ENCODE results near the gene AGAP9. TPM values are rescaled to one million over a fixed set of nuclear protein-coding genes. Genes with fewer than 3 reads are reported as not detected.
"Not testable (repeated sequence)": the region's sequence is repeated elsewhere in the genome, so short reads cannot be mapped to it uniquely, and the experiment has no call there.

The AGAP9 gene
- total RNA-seq, 1 experiment from 2014 or later, result 6.5 TPM

DNA sequence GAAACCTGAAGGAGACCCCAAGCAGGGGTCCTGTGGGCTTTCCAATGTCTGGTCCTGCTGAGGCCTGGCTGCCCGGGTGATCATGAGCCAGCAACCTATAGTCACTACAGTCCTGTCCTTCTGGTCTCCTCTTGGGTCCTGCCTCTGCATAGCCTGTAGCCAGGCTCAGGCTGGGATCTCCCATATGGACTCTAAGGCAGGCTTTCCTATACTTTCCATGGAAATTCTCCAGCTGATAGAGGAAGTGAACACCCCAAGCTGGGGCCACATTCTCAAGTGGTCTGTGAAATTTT is 66.0 kb downstream of the AGAP9 start:
- DNase-seq (ENCODE audit: low spot score), result no peak

DNA sequence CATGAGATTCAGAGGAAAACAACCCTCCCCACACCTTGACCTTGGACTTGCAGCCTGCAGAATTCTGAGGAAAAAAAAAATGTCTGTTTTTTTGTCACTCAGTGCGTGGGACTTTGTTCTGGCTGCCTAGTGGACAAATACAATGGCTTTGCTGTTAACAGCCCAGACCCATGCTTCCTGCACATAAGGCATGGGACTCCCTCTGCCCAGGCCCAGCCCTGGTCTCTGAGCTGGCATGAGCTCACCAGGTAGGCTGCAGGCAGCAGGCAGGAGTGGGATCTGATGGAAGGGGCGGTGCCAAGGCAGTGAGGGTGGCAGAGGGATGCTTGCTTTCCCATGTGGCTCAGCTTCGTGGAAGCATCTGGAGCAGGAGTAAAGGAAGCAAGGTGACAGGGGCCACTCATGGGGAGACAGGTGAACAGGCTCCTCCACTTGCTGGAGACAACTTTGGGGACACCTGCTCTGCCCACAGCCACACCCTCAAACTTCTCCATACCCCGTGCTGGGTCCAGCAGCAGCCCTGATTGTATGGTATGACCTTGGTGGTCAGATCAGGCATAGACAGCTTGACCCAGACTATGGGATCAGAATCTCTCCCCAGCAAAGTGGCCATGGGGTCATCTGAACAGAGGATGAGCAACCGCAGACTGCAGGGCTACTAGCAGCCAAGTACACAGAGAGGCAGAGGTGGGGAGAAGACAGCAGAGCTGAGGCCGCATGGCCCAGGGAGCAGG is 66.5 kb downstream of the AGAP9 start:
- no peak for DNase-seq (ENCODE audit: low spot score)

DNA sequence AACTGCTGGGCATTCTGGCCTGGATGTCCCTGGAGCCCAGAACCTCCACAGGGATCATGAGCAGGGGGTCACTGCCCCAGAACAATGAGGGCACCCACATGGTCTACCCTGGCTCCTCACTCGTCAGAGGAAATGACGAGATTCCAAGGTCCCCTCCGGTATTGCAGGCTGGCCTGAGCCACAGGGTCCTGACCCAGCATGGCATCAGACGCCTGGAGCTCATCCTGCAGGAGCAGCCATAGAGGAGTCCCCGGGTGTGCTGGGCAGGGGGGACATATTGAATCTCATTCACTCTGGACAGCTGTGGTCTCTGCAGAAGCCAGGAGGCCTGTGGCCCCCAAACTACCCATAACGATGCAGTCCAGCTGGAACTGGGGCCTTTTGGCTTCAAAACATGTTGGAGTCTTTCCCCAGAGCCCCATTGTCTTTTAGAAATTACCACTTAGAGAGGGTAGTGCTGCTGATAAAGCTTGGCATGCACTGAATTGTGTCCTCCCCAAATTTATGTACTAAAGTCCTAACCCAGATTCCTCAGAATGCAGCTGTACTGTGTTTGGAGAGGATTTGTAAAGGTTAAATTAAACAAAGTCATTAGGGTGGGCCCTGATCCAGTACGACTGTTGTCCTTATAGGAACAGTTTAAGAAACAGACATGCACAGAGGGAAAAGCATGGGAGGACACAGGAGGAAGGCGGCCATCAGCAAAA is 67.2 kb downstream of the AGAP9 start:
- DNase-seq (ENCODE audit: low spot score), result no peak

DNA sequence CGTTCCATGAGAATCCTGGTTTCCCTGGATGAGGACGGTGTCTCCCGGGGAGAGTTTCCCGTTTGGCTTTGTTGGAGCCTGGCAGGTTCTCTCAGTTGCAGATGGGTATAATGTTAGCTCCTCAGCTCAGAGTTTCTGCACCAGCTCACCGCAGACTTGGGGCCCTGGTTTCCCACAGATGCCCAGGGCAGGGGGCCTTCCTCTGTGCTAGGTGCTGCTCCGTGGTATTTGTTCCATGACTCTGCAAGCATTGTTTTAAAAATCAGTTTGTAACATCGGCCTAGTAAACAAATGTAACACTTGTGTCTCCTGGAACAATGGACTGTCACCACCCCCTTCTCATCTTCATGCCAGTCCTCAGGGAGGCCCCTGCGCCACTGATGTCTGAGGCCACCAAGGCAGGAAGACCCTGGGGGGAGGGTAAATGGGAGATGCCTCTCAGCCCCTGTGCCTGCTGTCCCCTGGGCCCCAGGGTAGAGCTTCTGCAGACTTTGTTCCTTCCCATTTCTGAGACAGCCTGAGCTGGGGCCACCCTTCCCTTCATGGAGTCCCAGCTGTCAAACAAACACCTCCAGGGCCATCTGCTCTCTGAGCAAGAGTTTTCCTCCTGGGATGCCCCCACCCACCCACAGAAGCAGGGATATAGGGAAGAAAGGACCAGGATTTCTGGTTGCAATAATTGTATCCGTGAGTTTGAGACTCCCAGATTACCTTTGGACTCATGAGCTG is 67.9 kb downstream of the AGAP9 start:
- not testable (repeated sequence) for DNase-seq (ENCODE audit: low spot score)

DNA sequence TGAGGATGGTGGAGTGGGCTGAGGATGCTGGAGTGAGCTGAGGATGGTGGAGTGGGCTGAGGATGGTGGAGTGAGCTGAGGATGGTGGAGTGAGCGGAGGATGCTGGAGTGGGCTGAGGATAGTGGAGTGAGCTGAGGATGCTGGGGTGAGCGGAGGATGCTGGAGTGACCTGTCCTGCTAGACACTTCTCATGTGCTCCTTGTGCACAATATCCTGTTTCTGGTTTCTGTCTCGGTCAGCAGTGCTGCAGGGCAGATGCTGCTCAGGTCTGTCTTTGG is 68.7 kb downstream of the AGAP9 start:
- DNase-seq (ENCODE audit: low spot score), result no peak

DNA sequence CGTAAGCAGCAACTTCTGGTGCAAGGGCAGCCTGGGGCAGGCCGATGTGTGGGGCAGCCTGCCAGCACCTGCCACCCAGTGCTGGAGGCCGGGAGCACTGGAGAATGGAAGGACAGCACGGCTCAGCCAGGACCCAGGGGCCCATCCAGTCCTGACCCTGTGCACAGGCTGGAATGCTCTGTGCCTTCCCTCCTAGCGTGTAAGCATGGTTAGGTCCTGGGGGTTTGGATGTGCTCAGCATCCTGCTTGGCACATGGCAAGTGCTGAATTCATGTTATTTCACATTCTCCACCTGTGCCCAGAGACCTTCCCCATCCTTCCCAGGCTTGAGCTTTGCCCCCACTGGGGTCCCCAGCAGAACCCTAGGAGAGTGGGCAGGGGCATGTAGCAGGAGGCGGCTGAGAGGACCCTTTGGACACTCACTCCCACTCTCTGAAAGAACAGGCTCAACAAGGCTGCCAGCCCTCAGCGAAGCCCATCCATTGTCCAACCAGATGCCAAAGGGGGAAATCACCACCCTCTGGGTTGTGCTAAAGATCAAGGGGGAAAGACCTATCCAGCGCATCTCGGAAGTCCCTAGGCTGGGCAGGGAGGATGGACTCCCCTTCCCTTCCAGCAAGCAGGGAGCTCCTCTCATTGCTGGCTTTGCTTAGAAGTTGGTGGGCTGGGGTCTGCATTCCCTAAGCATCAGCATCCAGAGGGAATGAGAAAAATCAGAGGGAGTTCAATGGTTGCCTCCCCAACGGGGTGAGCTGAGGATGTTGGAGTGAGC is 69.2 kb downstream of the AGAP9 start:
- no peak for DNase-seq (ENCODE audit: low spot score)

DNA sequence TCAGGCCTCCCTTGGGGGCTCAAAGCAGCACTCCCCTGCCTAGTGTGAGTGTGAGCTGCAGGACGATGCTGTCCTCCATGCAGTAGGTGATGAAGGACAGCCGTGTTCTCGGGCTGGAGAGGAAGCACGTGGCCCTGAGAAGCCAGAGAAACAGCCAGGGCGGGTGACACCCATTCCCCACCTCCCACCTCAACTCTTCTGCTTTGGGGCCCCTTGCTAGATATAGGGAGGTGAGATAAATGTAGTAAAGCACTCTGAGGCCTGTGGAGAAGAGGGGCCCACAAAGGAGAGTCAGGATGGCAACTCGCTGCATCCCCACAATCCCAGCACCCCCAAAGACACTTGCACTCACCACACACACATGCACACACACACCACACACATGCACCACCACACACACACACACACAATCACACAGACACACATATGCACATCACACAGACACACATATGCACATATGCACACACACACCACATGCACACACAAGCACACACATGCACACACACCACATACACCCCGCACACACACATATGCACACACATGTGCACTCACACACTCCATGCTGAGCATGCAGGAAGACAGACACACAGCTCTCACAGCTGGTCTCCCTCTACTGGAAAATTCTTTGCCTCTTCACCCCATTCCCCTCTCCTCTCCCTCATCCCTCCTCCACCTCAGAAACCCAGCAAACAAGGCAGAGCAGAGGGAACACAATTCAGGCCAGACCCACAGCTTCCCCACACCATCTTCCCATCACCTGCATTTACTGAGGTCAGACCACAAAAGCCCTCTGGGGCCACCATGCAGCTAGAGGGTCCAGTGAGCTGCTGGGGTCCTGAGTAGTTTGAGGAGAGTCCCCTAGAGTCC is 70.1 kb downstream of the AGAP9 start:
- no peak for DNase-seq (ENCODE audit: low spot score)

DNA sequence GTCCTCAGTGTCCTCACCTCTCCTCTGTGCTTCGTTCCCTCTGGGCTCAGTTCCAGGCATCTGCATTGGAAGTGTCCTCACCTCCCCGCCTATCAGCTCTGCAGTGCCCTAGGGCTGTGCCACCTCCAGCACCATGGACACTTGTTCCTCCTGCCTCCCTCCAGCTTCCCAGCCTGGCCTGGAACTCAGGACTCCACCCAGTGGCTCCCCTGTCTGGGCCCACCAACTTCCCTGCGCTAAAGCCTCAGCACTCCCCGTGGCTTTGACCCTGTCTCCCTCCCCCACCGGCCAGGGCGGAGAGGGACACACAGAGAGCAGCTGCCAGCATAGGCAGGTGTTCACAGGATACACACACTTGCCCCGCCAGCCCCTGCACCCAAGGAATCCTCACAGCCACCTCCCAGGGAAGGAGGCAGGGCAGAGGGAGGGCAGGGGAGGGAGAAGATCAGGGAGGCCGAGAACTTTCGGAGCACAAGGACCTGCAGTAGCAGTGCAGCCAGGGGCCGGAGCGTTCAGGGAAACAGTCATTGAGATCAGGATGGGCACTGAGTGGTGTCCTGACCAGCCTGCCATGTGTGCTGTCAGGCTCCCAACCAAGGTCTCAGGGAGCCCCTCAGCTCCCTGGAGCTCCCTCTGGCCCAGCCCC is 70.8 kb downstream of the AGAP9 start:
- DNase-seq (ENCODE audit: low spot score), result no peak

DNA sequence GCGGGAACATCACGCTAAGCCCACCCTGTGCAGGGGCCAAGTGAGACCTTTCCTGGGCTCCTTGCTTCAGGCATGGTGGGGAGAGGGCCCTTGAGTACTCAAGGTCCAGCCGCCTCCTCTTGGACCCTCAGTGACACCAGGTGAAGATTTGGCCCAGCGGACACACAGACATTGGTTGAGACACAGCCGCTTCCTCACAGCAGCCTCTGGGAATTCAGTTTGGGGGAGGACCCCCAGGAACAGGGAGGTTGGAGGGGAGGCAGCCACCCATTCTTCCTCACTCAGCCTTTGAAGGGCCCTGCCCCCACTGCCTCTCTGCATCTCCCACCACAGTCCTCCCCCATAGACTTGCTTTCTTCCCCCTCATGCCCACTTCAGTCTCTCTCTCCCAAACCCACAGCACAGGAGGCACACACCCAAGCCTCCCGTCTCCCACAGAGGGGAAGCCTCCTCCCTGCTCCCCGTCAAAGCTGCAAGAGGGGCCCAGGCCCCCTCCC is 71.4 kb downstream of the AGAP9 start:
- DNase-seq (ENCODE audit: low spot score), result no peak

Small RNA genes lying within 50 kb of the gene (small RNA-seq; reads per million reads assigned to genes)
- gene AL591684.3 (not detected), gene RNA5SP312 (not detected)

Other genes with a start within 250 kb of the AGAP9 start
- not detected in 2 replicates for gene GDF10, start 223.4 kb downstream of the AGAP9 start, total RNA-seq (2014; rRNA removed; shearing (Covaris generic))
- gene GDF2, start 201.2 kb downstream of the AGAP9 start, total RNA-seq (2014; rRNA removed; shearing (Covaris generic)), result not detected in 2 replicates
- 0.20 TPM in 1 of 2 replicates, not detected in the other for gene RBP3, start 175.3 kb downstream of the AGAP9 start, total RNA-seq (2014; rRNA removed; shearing (Covaris generic))
- 6.6 and 6.8 TPM in 2 replicates for gene ZNF488, start 139.3 kb downstream of the AGAP9 start, total RNA-seq (2014; rRNA removed; shearing (Covaris generic))
- gene ANXA8, start 39.5 kb downstream of the AGAP9 start, total RNA-seq (2014; rRNA removed; shearing (Covaris generic)), result not detected in 2 replicates
- not detected in 2 replicates for gene FAM25G, start 31.9 kb downstream of the AGAP9 start, total RNA-seq (2014; rRNA removed; shearing (Covaris generic))
- gene SYT15B, start 240.0 kb upstream of the AGAP9 start, total RNA-seq (2014; rRNA removed; shearing (Covaris generic)), result not detected in 2 replicates